22Rv1 (cell line): ENCODE data around the gene PHRF1.
A peak's percentile ranks its signal among the peaks of the same experiment; 100 is the strongest.

ENCODE experiments used
- H3K27ac ChIP-seq: fragments of 450-650 bp; 2 replicates; pipeline ENCODE4 v1.5.1; 2017
- ZFX ChIP-seq: fragments of 450-650 bp; IDR thresholded peaks from 2 replicates; pipeline ENCODE4 v1.6.1; 2017; ENCODE audit warnings: antibody characterized with exemption, borderline replicate concordance
- TF ChIP-seq, protein P1 (sequence below): fragments of 450-650 bp; IDR thresholded peaks from 2 replicates; pipeline ENCODE4 v1.5.1; 2017; ENCODE audit warnings: mild to moderate bottlenecking

The PHRF1 gene

DNA sequence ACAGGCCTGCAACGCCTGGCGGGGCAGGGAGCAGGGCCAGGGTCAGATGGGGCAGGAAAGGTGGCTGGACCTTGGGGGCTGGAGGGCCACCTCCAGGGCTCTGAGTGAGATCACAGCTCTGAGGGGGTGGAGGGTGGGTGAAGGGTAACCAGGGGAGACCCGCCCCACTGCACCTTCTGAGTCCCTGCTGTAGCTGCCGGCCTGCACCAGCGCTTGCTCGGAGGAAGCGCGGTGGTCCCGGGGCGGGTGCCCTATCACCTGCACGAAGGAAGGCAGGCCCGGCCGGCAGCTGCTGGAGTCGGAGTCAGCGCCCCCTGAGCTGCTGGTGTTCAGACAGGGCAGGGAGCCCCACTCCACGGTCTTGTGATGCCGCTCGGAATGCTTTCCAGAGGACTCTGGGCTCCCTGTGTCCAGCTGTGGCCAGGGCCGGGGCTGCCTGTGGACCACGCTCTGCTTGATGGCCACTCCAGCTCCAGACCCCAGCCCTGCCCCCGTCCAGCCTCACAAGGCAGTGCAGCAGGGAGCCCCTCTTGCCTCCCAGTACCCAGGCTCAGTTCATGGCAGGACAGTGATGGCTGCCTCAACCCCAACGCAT lies 19.5 kb upstream of the PHRF1 start:
- TF ChIP-seq ZFX, result no peak
- TF ChIP-seq, protein P1, sequence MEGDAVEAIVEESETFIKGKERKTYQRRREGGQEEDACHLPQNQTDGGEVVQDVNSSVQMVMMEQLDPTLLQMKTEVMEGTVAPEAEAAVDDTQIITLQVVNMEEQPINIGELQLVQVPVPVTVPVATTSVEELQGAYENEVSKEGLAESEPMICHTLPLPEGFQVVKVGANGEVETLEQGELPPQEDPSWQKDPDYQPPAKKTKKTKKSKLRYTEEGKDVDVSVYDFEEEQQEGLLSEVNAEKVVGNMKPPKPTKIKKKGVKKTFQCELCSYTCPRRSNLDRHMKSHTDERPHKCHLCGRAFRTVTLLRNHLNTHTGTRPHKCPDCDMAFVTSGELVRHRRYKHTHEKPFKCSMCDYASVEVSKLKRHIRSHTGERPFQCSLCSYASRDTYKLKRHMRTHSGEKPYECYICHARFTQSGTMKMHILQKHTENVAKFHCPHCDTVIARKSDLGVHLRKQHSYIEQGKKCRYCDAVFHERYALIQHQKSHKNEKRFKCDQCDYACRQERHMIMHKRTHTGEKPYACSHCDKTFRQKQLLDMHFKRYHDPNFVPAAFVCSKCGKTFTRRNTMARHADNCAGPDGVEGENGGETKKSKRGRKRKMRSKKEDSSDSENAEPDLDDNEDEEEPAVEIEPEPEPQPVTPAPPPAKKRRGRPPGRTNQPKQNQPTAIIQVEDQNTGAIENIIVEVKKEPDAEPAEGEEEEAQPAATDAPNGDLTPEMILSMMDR, result no peak
- peak overlapping the region; percentile 76; the same call in 1 of the 2 replicates for H3K27ac ChIP-seq

DNA sequence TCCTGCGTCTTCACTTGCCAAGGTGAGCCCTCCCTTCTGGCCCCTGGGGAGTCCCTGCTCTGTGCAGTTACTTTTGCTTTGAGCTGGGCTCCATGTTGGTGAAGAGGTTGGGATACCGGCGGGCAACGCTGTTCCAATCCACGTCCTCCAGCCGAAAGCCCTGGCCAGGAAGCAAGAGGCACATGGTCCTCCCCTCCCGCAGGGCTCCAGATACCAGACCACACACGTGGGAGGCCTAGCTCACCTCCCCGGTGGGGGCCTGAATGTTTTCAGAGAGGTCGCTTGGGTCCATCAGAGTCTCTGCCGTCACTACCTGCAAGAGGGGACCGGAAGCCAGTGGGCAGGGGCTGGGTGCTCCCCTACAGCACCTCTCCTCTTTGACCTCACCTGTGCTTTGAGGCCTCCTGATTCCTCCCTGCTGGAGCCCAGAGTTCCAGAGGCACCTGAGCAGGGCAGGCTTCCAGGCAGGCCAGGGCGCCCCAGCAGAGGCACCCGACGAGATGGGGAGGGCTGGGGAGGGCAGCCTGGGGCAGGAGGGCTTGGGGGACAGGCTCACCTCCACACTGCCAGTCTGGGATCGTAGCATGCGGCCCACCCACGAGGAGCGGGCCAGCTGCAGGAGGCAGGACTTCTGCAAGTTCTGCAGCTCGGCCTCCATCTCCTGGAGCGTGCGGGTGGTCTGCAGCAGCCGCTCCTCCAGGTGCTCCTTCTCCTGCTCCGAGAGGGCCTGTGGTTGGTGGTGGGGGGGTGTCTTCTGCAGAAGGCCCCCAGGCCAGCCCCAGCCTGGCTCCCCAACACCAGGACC lies 18.7 kb upstream of the PHRF1 start:
- TF ChIP-seq ZFX, result no peak
- TF ChIP-seq, protein P1, result no peak
- no peak overlapping the region for H3K27ac ChIP-seq

DNA sequence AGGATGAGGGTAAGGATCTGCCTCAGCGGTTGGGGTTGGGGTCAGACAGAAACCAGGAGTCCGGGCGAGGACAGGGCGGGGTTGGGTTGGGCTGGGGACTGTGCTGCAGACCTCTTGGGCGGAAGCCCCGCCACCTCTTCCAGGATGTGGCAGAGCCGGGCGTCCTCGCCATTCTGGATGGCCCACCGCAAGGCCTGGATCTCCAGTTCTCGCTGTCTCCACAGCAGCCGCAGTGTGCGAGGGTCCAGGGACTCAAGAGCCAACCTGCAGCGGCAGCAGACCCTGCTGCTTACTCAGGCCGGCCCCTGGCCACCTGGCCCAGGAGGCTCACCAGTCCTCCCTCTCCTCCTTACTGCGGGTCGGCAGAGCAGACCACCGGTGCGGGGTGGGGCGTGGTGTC lies 17.8 kb upstream of the PHRF1 start:
- no peak overlapping the region for H3K27ac ChIP-seq
- TF ChIP-seq ZFX, result no peak
- TF ChIP-seq, protein P1, result no peak

DNA sequence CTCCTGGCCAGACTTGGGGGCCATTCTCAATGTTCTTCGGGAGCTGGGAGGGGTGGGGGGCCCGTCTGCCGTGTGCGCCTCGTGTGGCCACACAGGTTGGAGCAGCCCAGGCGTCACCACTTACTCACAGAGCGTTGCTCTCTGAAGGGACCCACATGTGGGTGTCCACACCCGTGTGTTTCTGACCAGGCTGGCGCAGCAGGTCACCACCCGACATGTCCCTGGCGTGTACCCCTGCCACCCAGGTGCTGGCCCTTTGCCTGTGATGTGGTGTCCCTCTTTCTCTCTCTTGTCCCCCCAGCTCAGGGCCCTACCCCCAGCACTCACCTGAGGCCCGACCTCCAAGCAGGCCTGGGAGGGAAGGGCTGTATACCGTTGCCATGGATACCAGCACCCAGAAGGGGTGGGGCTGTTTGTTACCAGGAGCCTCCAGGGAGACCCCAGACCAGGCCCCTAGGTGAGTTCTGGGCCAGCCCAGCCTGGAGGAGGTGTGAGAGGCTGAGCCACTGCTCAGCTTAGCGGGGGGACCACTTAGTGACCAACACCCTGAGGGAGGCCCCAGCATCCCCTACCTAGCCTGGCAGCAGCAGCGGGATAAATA lies 17.1 kb upstream of the PHRF1 start:
- TF ChIP-seq, protein P1, result 0 out of 2 replicates have a peak, but pooled peaks have one; percentile 13
- no peak for TF ChIP-seq ZFX
- H3K27ac ChIP-seq, result peak overlapping the region; percentile 98

DNA sequence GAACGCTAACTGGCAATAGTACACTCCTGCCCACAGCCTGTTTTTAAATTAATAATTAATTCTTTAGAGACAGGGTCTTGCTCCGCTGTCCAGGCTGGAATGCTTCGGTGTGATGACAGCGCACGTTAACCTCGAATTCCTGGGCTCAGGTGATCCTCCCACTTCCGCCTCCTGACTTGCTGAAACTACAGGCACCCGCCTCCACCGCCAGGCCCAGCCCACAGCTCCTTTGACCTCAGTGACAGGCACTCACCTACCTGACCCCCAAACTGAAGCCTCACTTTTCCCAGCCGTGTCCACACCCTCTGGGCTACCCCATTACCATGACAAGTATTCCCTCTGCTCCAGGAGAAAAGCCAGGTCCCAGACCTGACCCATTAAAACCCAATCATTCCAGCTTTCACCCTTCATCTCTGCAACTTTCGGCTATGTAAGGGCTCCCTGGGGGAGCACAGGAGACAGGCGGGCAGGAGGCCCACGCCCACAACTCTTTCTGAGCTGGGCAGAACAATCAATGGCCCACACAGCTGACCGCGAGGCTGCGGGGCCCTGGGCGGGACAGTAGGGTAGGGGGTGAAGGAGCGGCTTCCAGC lies 16.5 kb upstream of the PHRF1 start:
- H3K27ac ChIP-seq, result peak overlapping the region; percentile 98

DNA sequence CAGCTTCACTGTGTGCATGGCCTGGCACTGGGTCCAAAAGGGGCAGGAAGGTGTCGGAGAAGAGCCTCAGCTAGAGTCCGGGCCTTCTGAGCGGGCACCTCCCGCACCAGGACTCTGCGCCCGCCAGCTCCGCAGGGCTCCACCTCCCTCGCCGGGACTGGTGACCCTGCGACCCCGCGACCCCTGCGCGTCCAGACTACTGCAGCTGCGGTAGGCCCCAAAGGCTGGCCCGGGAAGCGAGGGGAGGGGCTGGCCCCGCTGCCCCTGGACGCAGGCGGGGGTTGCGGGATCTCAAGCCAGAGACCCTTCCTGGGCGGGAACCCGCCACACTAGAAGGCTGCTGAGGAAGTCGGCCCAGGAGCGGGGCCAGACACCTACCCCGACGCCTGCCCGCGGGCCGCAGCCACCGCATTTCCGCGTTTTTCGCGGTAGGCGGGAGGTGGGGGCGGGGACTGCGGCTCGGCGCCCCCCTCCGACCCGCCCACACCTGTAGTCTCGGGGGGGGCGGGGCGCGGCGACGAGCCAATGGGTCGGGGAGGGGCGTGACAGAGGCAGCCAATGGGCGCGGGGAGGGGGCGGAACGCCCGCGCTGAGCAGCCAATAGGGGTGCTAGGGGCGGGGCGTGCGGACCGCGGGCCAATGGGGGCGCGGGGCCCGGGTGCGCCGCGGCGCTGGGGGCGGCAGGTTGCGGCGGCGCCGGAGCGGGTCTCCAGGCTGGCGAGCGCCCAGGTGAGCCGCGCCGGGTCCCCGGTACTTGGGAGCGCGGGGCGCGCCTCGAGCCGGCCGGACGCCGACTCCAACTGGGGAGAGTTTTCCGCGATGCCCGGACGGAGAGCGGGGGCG lies 15.7 kb upstream of the PHRF1 start, which contains the start of the genes LMNTD2 and RASSF7:
LMNTD2 (minus strand) TSS at position 434 of the 843 bp plus-strand sequence; CDS start at position 412, 22 bp downstream.
RASSF7 (plus strand) TSS at position 666 of the 843 bp plus-strand sequence. CDS start 799 bp downstream, outside the sequence.
- TF ChIP-seq, protein P1, result no peak
- TF ChIP-seq ZFX, result no peak
- peak within 1 kb of the TSS; percentile 98 for H3K27ac ChIP-seq

More for the DNA sequence above, 16.5 kb upstream of the PHRF1 start:
- TF ChIP-seq, protein P1, result no peak
- no peak for TF ChIP-seq ZFX
